OCI-LY1 (cell line): ENCODE data around the gene PIGR.
"Not testable (repeated sequence)": the region's sequence is repeated elsewhere in the genome, so short reads cannot be mapped to it uniquely, and the experiment has no call there.

Source experiments
- H2AFZ ChIP-seq: fragments of 200-600 bp; sonication (generic), shearing (Covaris generic); 2 replicates; pipeline ENCODE4 v1.6.0; 2014; ENCODE audit warnings: antibody characterized with exemption, mild to moderate bottlenecking, low read length
- H3F3A ChIP-seq: fragments of 200-600 bp; sonication (generic), shearing (Covaris generic); 2 replicates; pipeline ENCODE4 v1.6.0; 2014; ENCODE audit warnings: mild to moderate bottlenecking, antibody characterized with exemption, low read length, moderate library complexity; ENCODE audit not compliant: insufficient read depth
- H3K27ac ChIP-seq: fragments of 200-600 bp; sonication (generic); 2 replicates; pipeline ENCODE4 v1.5.1; 2014; ENCODE audit warnings: low read length, mixed run types, mild to moderate bottlenecking, low read depth; ENCODE audit not compliant: poor library complexity, severe bottlenecking
- H3K27me3 ChIP-seq: fragments of 200-600 bp; sonication (generic); 2 replicates; pipeline ENCODE4 v1.6.0; 2014; ENCODE audit warnings: antibody characterized with exemption, mild to moderate bottlenecking, low read length, moderate library complexity; ENCODE audit not compliant: insufficient read depth
- H3K36me3 ChIP-seq: fragments of 200-600 bp; sonication (generic); 2 replicates; pipeline ENCODE4 v1.6.1; 2014; ENCODE audit warnings: mild to moderate bottlenecking, antibody characterized with exemption, low read length, moderate library complexity, mixed read lengths; ENCODE audit not compliant: insufficient read depth
- H3K4me1 ChIP-seq: fragments of 200-600 bp; sonication (generic); 2 replicates; pipeline ENCODE4 v1.5.1; 2014; ENCODE audit warnings: mild to moderate bottlenecking, low read length, moderate library complexity; ENCODE audit not compliant: insufficient read depth, severe bottlenecking
- H3K4me2 ChIP-seq: fragments of 200-600 bp; sonication (generic), shearing (Covaris generic); 2 replicates; pipeline ENCODE4 v1.6.1; 2014; ENCODE audit warnings: low read length
- H3K4me3 ChIP-seq: fragments of 200-600 bp; sonication (generic); 2 replicates; pipeline ENCODE4 v1.5.1; 2014; ENCODE audit warnings: low read length, low read depth, mild to moderate bottlenecking, mixed read lengths; ENCODE audit not compliant: poor library complexity, severe bottlenecking
- H3K79me2 ChIP-seq: fragments of 200-600 bp; shearing (Covaris generic); 2 replicates; pipeline ENCODE4 v1.6.1; 2016; ENCODE audit warnings: mixed run types, low read length, mixed read lengths; ENCODE audit not compliant: insufficient read depth
- H3K9ac ChIP-seq: fragments of 200-600 bp; sonication (generic), shearing (Covaris generic); 2 replicates; pipeline ENCODE4 v1.6.1; 2014; ENCODE audit warnings: mild to moderate bottlenecking, low read length, mixed read lengths
- H3K9me2 ChIP-seq: fragments of 200-600 bp; sonication (generic), shearing (Covaris generic); 2 replicates; pipeline ENCODE4 v1.6.1; 2014; ENCODE audit warnings: low read depth, mild to moderate bottlenecking, low read length, mixed read lengths
- H3K9me3 ChIP-seq: fragments of 200-600 bp; shearing (Covaris generic); 2 replicates; pipeline ENCODE4 v1.6.1; 2014; ENCODE audit warnings: low read length, mixed read lengths
- H4K20me1 ChIP-seq: fragments of 200-600 bp; sonication (generic), shearing (Covaris generic); 2 replicates; pipeline ENCODE4 v1.6.0; 2016; ENCODE audit warnings: mild to moderate bottlenecking, low read length; ENCODE audit not compliant: insufficient read depth
- CTCF ChIP-seq: fragments of 200-600 bp; sonication (generic), shearing (Covaris generic); IDR thresholded peaks from 2 replicates; pipeline ENCODE4 v1.5.1; 2017; ENCODE audit warnings: mild to moderate bottlenecking, antibody characterized with exemption, low read length, moderate library complexity, mixed read lengths
- EZH2 ChIP-seq: fragments of 200-600 bp; sonication (generic), shearing (Covaris generic); IDR thresholded peaks from 2 replicates; pipeline ENCODE4 v1.8.0; 2017; ENCODE audit warnings: borderline replicate concordance, mixed run types, mild to moderate bottlenecking, antibody characterized with exemption, low read length, moderate library complexity, mixed read lengths

The PIGR gene

GRCh38 chr1:206924592-206925105 is 21.6 kb downstream of the PIGR start:
- TF ChIP-seq EZH2 = no peak
- no peak for TF ChIP-seq CTCF
- Histone ChIP-seq H3K4me2 (peak overlapping the region; percentile 40), H3K9me2 (no peaks in the 10 kb centered on the region), H3K4me1 (peaks cover 44% of the 10 kb centered on the region), H3K27me3 (no peaks in the 10 kb centered on the region), H3K9me3 (no peaks in the 10 kb centered on the region), H3K36me3 (no peaks in the 10 kb centered on the region), H3K27ac (peak overlapping the region; percentile 93), H2AFZ (no peak overlapping the region), H3K79me2 (no peaks in the 10 kb centered on the region), H4K20me1 (no peaks in the 10 kb centered on the region), H3K4me3 (no peak overlapping the region), H3F3A (no peaks in the 10 kb centered on the region; the same call in 1 of the 2 replicates), H3K9ac (no peak overlapping the region; the same call in 1 of the 2 replicates)

GRCh38 chr1:206923961-206924557 is 22.2 kb downstream of the PIGR start:
- not testable (repeated sequence) for H3K4me3 ChIP-seq, H3K27me3 ChIP-seq, H3K9me3 ChIP-seq, H3K9ac ChIP-seq, H2AFZ ChIP-seq, H3K36me3 ChIP-seq, H3F3A ChIP-seq, H4K20me1 ChIP-seq, H3K9me2 ChIP-seq, H3K79me2 ChIP-seq
- Histone ChIP-seq H3K4me2 (peak overlapping the region; percentile 40; the same call in 1 of the 2 replicates), H3K4me1 (peaks cover 42% of the 10 kb centered on the region), H3K27ac (peak overlapping the region; percentile 93)

- no peaks in the 10 kb centered on the region for H3K79me2 ChIP-seq
- no peaks in the 10 kb centered on the region; the same call in 1 of the 2 replicates for H3F3A ChIP-seq
- H3K4me3 ChIP-seq = peak overlapping the region; percentile 20
- peaks cover 42% of the 10 kb centered on the region for H3K4me1 ChIP-seq
- H3K4me2 ChIP-seq = peak overlapping the region; percentile 58
- H3K9ac ChIP-seq = peak overlapping the region; percentile 17
- H3K9me2 ChIP-seq = no peaks in the 10 kb centered on the region
- H2AFZ ChIP-seq = no peak overlapping the region
- TF ChIP-seq EZH2 (no peak), CTCF (no peak)
- no peaks in the 10 kb centered on the region for H3K27me3 ChIP-seq
- peak overlapping the region; percentile 93 for H3K27ac ChIP-seq
- no peaks in the 10 kb centered on the region for H3K9me3 ChIP-seq
- H4K20me1 ChIP-seq = no peaks in the 10 kb centered on the region
- no peaks in the 10 kb centered on the region for H3K36me3 ChIP-seq
Measured at GRCh38 chr1:206923009-206923960, 23.0 kb downstream of the PIGR start.
